ENCODE measurements around the gene CCND1. TPM values are rescaled to one million over a fixed set of nuclear protein-coding genes. Genes with fewer than 3 reads are reported as not detected.

CCND1 gene
- total RNA-seq, 4 donors from 2014 or later = 108 to 259 (median 168) TPM

GRCh38 chr11:69661413-69661715 lies 20.4 kb downstream of the CCND1 start:
- no peak overlapping the region for H3K4me3 ChIP-seq
- H3K27me3 ChIP-seq = no peaks in the 10 kb centered on the region
- peaks cover 0 to 56% (median 0%) of the 10 kb centered on the region in 3 donors for H3K36me3 ChIP-seq
- TF ChIP-seq CTCF (IDR thresholded peaks at IDR 0.05) (no peak), POLR2A (IDR thresholded peaks at IDR 0.05) (no peak), EP300 (IDR thresholded peaks at IDR 0.05) (no peak)
- DNase-seq (ENCODE audit: low spot score in 2 of 2) = no peak
- peaks cover 0 to 14% (median 3%) of the 10 kb centered on the region in 4 donors for H3K4me1 ChIP-seq
- WGBS, 2 donors = 83 to 84% methylated on average over 10 of the region's 10 CpGs
- H3K9me3 ChIP-seq = no peaks in the 10 kb centered on the region
- no peak overlapping the region for H3K27ac ChIP-seq

DNA sequence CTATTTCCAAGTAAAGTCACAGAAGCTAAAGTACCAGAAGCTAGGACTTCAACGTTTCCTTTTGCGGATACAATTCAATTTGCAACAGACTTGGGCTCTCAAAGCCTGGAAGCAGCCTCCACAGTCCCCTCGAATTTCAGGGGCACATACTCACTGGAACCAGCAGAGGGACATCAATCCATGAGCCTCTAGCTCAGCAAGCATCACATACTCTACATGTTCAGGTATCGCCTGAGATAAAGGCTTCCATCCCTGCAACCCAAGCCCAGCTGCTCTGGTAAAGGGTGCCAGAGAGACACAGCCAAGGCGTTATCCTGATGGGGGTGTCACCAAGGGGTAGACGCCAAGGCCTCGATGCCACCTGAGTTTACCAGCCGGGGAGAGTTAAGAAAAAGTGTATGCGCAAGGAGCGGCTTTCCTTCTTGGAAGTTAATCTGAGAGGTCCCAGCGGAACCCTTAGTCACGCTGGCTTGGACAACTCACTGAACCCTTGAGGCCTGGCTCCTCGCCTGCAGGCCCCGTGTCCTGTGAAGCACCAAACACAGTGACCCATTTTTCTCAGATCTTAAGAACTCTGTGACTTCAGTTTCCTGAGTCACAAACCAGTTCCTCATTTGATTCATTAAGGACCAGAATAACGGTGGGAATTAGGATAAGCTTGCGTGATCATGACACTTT lies 21.2 kb downstream of the CCND1 start:
- WGBS, 2 donors = 69 to 81% methylated on average over 16 of the region's 16 CpGs

GRCh38 chr11:69662806-69663205 lies 21.9 kb downstream of the CCND1 start:
- DNase-seq (ENCODE audit: low spot score in 2 of 2) = no peak
- peaks cover 0 to 8% (median 2%) of the 10 kb centered on the region in 4 donors for H3K4me1 ChIP-seq
- H3K27me3 ChIP-seq = no peaks in the 10 kb centered on the region
- H3K9me3 ChIP-seq = no peaks in the 10 kb centered on the region
- WGBS, 2 donors = 80 to 85% methylated on average over 13 of the region's 13 CpGs
- H3K4me3 ChIP-seq = no peak overlapping the region
- TF ChIP-seq POLR2A (IDR thresholded peaks at IDR 0.05) = no peak
- no peak for TF ChIP-seq EP300 (IDR thresholded peaks at IDR 0.05)
- no peak for TF ChIP-seq CTCF (IDR thresholded peaks at IDR 0.05)
- H3K36me3 ChIP-seq = peaks cover 0 to 70% (median 0%) of the 10 kb centered on the region in 3 donors
- no peak overlapping the region for H3K27ac ChIP-seq

More for the DNA sequence above, 21.2 kb downstream of the CCND1 start:
- Histone ChIP-seq H3K27me3 (no peaks in the 10 kb centered on the region), H3K36me3 (peaks cover 0 to 64% (median 0%) of the 10 kb centered on the region in 3 donors), H3K9me3 (no peaks in the 10 kb centered on the region), H3K4me3 (no peak overlapping the region), H3K27ac (no peak overlapping the region), H3K4me1 (peaks cover 0 to 14% (median 3%) of the 10 kb centered on the region in 4 donors)
- no peak for DNase-seq (ENCODE audit: low spot score in 2 of 2)
- TF ChIP-seq POLR2A (IDR thresholded peaks at IDR 0.05) (no peak), CTCF (IDR thresholded peaks at IDR 0.05) (no peak), EP300 (IDR thresholded peaks at IDR 0.05) (no peak)

GRCh38 chr11:69663326-69663725 lies 22.4 kb downstream of the CCND1 start:
- WGBS, 2 donors = 85 to 87% methylated on average over 6 of the region's 6 CpGs
- H3K36me3 ChIP-seq = peaks cover 0 to 75% (median 0%) of the 10 kb centered on the region in 3 donors
- H3K9me3 ChIP-seq = no peaks in the 10 kb centered on the region
- no peaks in the 10 kb centered on the region for H3K27me3 ChIP-seq
- H3K27ac ChIP-seq = no peak overlapping the region
- H3K4me3 ChIP-seq = no peak overlapping the region
- DNase-seq (ENCODE audit: low spot score in 2 of 2) = no peak
- H3K4me1 ChIP-seq = peaks cover 0 to 3% (median 0%) of the 10 kb centered on the region in 4 donors
- TF ChIP-seq POLR2A (IDR thresholded peaks at IDR 0.05) (no peak), CTCF (IDR thresholded peaks at IDR 0.05) (no peak), EP300 (IDR thresholded peaks at IDR 0.05) (no peak)

DNA sequence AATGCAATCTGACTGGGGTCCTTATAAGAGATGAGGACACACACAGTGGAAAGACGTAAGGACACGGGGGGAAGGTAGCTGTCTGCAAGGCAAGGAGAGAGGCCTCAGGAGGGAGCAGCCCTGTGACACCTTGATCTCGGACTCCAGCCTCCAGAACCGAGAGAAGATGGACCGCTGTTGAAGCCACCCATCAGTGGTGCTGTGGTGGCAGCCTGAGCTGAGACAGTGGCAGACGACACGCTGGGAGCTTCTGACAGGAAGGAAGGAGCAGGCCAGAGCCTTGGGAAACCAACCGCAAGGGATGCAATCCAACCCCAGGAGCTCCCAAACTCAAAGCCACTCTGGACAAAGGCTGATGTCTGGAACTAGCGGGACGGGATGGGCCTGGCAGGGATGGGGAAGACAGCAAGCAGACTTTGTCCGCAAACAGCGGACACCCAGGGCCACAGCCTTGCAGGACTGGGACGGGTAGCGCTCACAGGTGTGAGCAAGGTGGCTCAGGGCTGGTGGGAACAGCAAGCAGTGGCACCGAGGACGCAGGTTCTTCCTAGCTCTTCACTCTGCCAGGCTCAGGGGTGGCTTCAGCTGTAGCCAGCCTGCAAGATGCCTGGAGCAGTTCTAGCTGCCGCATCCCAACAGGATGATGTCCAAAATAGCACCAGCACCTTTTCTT lies 23.3 kb downstream of the CCND1 start:
- H3K27ac ChIP-seq = no peak overlapping the region
- no peaks in the 10 kb centered on the region for H3K9me3 ChIP-seq
- no peaks in the 10 kb centered on the region for H3K27me3 ChIP-seq
- TF ChIP-seq POLR2A (IDR thresholded peaks at IDR 0.05) (no peak), EP300 (IDR thresholded peaks at IDR 0.05) (no peak), CTCF (IDR thresholded peaks at IDR 0.05) (no peak)
- DNase-seq (ENCODE audit: low spot score in 2 of 2) = no peak
- no peaks in the 10 kb centered on the region for H3K4me1 ChIP-seq
- H3K36me3 ChIP-seq = peaks cover 0 to 85% (median 0%) of the 10 kb centered on the region in 3 donors
- H3K4me3 ChIP-seq = no peak overlapping the region
- WGBS, 2 donors = 91 to 92% methylated on average over 14 to 17 of the region's 17 CpGs
